Cerebellar cortex (tissue), 1 donor: Measurements from ENCODE around the gene FOXJ3.
A peak's percentile ranks its signal among the peaks of the same experiment; 100 is the strongest.

Experiments
- DNase-seq: peaks from one replicate; pipeline ENCODE4 v3.0.0-alpha.2; 2015; ENCODE audit warnings: low spot score

The FOXJ3 gene

GRCh38 chr1:42334240-42335049 is 590 bp downstream of the FOXJ3 start:
- peak; percentile 64 for DNase-seq

- DNase-seq = no peak
These were observed 1.3 kb downstream of the FOXJ3 start for GRCh38 chr1:42333662-42334239.

- DNase-seq = no peak
These were observed 2.2 kb downstream of the FOXJ3 start for GRCh38 chr1:42332877-42333276.

- no peak for DNase-seq
These were observed 4.8 kb downstream of the FOXJ3 start for GRCh38 chr1:42330215-42330614.

GRCh38 chr1:42328916-42329496 is 6.0 kb downstream of the FOXJ3 start:
- DNase-seq = no peak

DNA sequence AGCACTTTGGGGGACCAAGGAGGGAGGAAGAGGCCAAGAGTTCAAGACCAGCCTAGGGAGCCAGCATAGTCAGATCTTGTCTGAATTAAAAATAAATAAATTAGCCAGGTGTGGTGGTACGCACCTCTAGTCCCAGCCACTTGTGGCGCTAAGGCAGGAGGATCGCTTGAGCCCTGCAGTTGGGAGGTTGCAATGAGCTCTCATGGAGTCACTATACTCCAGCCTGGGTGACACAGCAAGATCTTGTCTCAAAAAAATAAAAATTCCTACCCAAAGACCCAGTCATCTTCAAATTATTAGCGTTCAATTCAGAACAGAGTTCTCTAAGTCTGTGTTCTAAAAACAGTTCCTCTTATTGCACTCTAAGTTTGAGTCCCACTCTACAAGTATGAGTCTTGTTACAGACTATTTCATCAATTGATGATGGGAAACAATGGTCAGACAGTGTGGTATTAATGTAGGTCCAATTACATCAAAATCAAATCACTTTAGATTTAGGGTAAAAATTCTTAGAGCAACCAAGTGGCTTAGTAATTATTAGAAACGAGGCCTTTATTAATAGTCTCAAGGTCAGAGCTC is 6.9 kb downstream of the FOXJ3 start:
- no peak for DNase-seq

- no peak for DNase-seq
These were observed 10.0 kb downstream of the FOXJ3 start for GRCh38 chr1:42325014-42325402.

DNA sequence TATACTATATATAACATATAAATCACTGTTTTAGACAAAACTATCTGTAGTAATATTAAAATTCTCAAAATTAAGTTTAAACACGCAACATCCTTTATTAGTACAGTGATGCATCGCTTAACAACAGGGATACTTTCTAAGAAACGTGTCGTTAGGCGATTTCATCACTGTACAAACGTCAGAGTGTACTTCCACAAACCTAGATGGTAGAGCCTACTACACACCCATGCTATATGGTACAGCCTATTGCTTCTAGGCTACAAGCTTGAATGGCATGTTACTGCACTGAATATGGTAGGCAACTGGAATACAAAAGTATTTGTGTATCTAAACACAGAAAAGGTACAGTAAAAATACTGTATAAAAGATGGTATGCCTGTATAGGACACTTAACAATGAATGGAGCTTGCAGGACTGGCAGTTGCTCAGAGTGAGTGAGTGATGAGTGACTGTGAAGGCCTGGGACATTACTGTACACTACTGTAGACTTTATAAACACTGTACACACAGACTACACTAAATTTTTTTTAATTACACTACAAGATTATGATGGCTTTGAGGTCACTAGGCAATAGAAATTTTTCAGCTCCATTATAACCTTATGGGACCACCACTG is 10.5 kb downstream of the FOXJ3 start:
- no peak for DNase-seq

GRCh38 chr1:42323551-42323950 is 11.5 kb downstream of the FOXJ3 start:
- no peak for DNase-seq

DNA sequence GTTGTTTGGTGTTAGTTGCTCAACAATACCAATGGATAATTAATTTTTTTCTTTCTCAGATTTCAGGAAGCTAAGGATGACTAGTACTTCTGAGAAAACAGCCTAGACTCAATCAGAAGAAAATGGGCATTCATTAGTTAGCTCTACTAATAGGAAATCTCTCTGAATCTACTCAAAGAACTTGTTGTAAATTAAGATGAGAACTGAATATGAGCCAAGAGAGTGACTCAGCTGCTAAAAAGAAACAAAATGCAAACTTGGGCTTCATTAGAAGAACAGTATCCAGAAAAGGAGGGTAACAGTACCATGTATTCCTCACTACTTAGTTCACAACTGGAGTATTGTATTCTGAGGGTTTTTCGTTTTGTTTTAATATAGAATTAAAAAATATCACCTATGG is 12.5 kb downstream of the FOXJ3 start:
- no peak for DNase-seq

- no peak for DNase-seq
These were observed 13.3 kb downstream of the FOXJ3 start for GRCh38 chr1:42321731-42322130.

GRCh38 chr1:42320708-42321107 is 14.3 kb downstream of the FOXJ3 start:
- DNase-seq = no peak

DNA sequence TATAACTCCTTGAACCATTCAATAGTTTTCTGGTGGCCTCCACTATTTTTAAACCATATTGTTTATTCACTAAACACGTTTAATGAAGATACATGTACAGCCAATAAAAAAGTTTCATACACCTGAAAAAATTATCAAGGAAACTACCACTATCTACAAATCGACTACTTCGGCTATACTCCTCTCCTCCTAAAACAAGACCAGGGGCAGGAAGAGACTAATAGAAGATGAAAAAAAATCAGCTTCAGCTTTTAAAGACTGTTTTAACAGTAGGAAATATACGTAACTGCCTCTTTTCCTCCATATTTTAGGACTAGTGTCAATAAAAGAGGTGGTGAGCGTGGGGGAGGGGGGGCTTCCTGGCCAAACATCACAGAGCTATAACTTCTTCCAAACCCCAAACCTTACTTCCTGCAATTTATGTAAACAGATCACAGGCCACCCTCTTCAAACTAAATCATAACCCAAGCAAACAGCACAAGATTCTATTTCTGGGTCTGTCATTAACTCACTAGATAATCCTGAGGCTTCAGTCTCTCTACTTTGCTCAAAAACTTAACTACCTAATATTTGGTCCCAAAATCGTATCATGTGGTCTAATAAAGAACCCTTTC is 15.1 kb downstream of the FOXJ3 start:
- no peak for DNase-seq

GRCh38 chr1:42319128-42319851 is 15.7 kb downstream of the FOXJ3 start:
- DNase-seq = no peak

DNA sequence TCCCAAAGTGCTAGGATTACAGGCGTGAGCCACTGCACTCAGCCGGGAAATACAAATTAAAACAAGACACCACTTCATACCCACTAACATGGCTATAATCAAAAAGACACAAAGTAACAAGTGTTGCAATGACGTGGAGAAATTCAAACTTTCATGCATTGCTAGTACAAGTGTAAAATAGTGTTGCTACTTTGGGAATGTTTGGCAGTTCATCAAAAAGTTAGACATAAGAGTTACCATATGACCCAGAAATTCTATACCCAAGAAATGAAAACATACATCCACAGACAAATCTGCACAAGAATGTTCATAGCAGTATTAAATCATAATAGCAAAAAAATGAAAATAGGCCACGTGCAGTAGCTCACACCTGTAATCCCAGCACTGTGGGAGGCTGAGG is 16.4 kb downstream of the FOXJ3 start:
- DNase-seq = no peak

GRCh38 chr1:42317308-42317707 is 17.7 kb downstream of the FOXJ3 start:
- DNase-seq = no peak

DNA sequence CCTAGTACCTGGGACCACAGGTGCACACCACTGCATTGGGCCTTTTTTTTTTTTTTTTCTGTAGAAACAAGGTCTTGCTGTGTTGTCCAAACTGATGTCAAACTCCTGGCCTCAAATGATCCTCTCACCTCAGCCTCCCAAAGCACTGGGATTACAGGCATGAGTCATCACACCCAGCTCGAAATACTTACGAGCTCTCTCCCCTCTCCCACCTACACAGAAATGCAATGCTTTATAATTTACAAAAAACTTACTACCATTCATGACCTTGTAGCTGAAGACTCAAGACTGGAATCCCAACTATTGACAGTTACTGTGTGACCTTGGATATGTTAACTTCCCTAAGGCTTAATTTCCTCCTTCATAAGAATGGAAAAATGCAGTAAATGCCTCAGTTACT is 18.7 kb downstream of the FOXJ3 start:
- no peak for DNase-seq

DNA sequence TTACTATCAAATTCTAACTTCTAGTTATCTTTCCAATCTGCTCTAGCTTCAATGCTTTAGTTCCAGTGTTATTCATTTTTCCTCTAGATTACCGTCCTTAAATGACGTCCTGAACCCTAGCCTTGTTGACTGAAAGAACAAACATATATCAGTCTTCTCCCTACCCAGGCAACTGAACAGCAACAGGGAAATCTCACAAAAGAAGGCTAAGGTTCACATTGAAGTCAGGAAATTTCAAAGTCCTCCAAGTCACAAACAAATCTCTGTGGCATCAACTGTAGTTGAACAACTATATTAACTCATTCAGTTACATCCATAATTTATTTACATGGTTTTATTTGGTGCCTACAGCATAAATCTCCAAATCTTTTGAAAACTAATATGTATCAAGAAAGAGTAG is 19.5 kb downstream of the FOXJ3 start:
- DNase-seq = no peak

DNA sequence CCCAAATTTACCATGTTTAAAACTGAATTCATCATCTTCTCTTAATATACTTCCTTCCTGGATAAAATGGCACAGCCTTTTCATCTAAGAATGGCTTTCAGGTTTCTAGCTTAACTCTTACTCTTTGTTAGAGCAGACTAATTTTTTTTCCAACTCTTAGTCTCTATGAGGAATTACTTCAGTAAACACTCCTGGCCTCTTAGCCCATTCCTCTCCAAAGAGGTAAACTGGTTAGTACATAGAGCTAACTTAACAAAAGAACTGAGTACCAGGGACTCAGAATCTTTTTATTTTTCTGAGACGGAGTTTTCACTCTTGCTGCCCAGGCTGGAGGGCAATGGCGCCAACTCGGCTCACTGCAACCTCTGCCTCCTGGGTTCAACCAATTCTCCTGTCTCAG is 21.1 kb downstream of the FOXJ3 start:
- DNase-seq = no peak

GRCh38 chr1:42312576-42313212 is 22.3 kb downstream of the FOXJ3 start:
- peak; percentile 60 for DNase-seq

DNA sequence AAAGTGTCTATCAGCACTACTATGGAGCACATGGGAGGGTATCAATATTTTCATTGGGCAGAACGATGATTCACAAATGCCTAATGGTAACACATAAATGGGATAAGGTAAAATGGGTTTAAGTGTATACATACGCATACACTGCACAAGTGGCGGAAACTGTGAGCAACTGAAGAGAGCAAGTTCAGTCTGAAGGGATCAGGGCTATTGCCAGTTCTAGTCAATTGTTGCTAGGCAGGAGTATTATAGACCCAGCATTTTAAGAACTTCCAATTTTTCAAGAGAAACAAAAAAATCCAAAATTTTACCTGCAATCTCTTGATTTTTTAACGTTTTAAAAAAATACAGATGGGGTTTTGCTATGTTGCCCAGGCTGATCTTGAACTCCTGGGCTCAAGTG is 23.1 kb downstream of the FOXJ3 start:
- DNase-seq = no peak
